ENCODE data around the gene CRYBG2. TPM values are rescaled to one million over a fixed set of nuclear protein-coding genes. Genes with fewer than 3 reads are reported as not detected.
"Not testable (repeated sequence)": the region's sequence is repeated elsewhere in the genome, so short reads cannot be mapped to it uniquely, and the experiment has no call there.

The CRYBG2 gene
- 0.41 TPM for total RNA-seq

- DNase-seq (ENCODE audit: low spot score in 2 of 2) = no peak
- no peak for FAIRE-seq
Observed at GRCh38 chr1:26353976-26354820, at the start of gene CRYBG2. TSS of gene CRYBG2 (minus strand) at chr1:26354130. CDS start at chr1:26346657, 7,473 bp downstream.

GRCh38 chr1:26403656-26404055 is 49.7 kb upstream of the CRYBG2 start:
- FAIRE-seq (no peak), DNase-seq (ENCODE audit: low spot score in 2 of 2) (no peak)

- DNase-seq (ENCODE audit: low spot score in 2 of 2) = no peak
- FAIRE-seq = no peak
Observed at GRCh38 chr1:26401891-26402290, 48.0 kb upstream of the CRYBG2 start.

- no peak for DNase-seq (ENCODE audit: low spot score in 2 of 2)
- no peak for FAIRE-seq
Observed at GRCh38 chr1:26399034-26399433, 45.1 kb upstream of the CRYBG2 start.

- no peak for FAIRE-seq
Observed at GRCh38 chr1:26395754-26396153, 41.8 kb upstream of the CRYBG2 start.

GRCh38 chr1:26391450-26391849 is 37.5 kb upstream of the CRYBG2 start:
- DNase-seq (ENCODE audit: low spot score in 2 of 2) (no peak), FAIRE-seq (no peak)

More at GRCh38 chr1:26395754-26396153, 41.8 kb upstream of the CRYBG2 start:
- DNase-seq (ENCODE audit: low spot score in 2 of 2) = no peak

GRCh38 chr1:26389604-26390247 is 35.8 kb upstream of the CRYBG2 start:
- no peak for DNase-seq (ENCODE audit: low spot score in 2 of 2)
- no peak for FAIRE-seq

GRCh38 chr1:26388791-26389445 is 35.0 kb upstream of the CRYBG2 start:
- DNase-seq (ENCODE audit: low spot score in 2 of 2) (no peak), FAIRE-seq (no peak)

GRCh38 chr1:26387447-26387846 is 33.5 kb upstream of the CRYBG2 start:
- DNase-seq (ENCODE audit: low spot score in 2 of 2) = no peak
- no peak for FAIRE-seq

- not testable (repeated sequence) for FAIRE-seq; DNase-seq (ENCODE audit: low spot score in 2 of 2)
Observed at GRCh38 chr1:26385063-26385462, 31.1 kb upstream of the CRYBG2 start.

- FAIRE-seq (no peak), DNase-seq (ENCODE audit: low spot score in 2 of 2) (no peak)
Observed at GRCh38 chr1:26384076-26384475, 30.1 kb upstream of the CRYBG2 start.

GRCh38 chr1:26378879-26379251 is 24.9 kb upstream of the CRYBG2 start:
- DNase-seq (ENCODE audit: low spot score in 2 of 2) (no peak), FAIRE-seq (no peak)

GRCh38 chr1:26378088-26378878 is 24.4 kb upstream of the CRYBG2 start:
- no peak for FAIRE-seq
- DNase-seq (ENCODE audit: low spot score in 2 of 2) = no peak

GRCh38 chr1:26376050-26376449 is 22.1 kb upstream of the CRYBG2 start:
- DNase-seq (ENCODE audit: low spot score in 2 of 2) (no peak), FAIRE-seq (no peak)

- DNase-seq (ENCODE audit: low spot score in 2 of 2) (no peak), FAIRE-seq (no peak)
Observed at GRCh38 chr1:26375081-26375480, 21.2 kb upstream of the CRYBG2 start.

GRCh38 chr1:26374361-26374760 is 20.4 kb upstream of the CRYBG2 start:
- DNase-seq (ENCODE audit: low spot score in 2 of 2); FAIRE-seq: not testable (repeated sequence)

- DNase-seq (ENCODE audit: low spot score in 2 of 2) = no peak
- no peak for FAIRE-seq
Observed at GRCh38 chr1:26373789-26374188, 19.9 kb upstream of the CRYBG2 start.

- no peak for FAIRE-seq
- DNase-seq (ENCODE audit: low spot score in 2 of 2) = no peak
Observed at GRCh38 chr1:26373281-26373680, 19.4 kb upstream of the CRYBG2 start.

GRCh38 chr1:26372611-26373010 is 18.7 kb upstream of the CRYBG2 start, which contains the start of gene ZNF683:
TSS of gene ZNF683 (minus strand) at chr1:26372750. CDS start at chr1:26368571, 4,179 bp downstream.
- DNase-seq (ENCODE audit: low spot score in 2 of 2); FAIRE-seq: not testable (repeated sequence)

- FAIRE-seq = no peak
- DNase-seq (ENCODE audit: low spot score in 2 of 2) = no peak
Observed at GRCh38 chr1:26372039-26372438, 18.1 kb upstream of the CRYBG2 start.

All from frontal cortex (tissue), 4 donors.